ENCODE data around the gene ZNF492.

DNA sequence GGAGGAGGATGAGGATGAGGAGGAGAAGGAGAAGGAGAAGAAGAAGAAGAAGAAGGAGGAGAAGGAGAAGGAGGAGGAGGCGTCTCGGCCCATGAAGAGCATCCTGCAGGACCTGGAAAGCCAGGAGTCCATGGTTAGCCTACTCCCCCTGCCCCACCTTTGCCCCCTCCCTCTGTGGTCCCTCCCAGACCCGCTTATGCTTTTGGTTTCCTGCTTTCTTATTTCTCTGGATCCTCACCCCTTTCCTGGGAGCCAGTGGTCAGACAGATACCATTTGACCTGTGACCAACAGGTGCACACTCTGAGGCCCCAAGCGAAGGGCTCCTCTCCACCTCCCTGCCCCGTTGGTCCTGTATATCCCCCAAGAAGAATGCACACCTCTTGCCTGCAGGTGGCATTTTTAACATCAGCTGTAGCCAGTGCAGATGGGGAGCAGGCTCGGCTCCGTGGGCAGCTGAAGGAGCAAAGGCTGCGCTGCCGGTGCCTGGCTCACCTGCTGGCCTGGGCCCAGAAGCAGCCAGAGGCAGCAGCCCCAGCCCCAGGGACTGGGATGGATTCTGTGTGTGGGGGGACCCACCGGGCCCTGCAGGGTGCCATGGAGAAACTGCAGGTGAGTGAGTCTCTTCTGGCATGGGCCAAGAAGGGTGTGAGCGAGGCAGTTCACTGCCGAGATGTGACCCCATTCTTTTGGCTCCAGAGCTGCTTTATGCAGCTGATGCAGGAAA lies 32.1 kb upstream of the ZNF492 start:
- TF ChIP-seq, protein P1, sequence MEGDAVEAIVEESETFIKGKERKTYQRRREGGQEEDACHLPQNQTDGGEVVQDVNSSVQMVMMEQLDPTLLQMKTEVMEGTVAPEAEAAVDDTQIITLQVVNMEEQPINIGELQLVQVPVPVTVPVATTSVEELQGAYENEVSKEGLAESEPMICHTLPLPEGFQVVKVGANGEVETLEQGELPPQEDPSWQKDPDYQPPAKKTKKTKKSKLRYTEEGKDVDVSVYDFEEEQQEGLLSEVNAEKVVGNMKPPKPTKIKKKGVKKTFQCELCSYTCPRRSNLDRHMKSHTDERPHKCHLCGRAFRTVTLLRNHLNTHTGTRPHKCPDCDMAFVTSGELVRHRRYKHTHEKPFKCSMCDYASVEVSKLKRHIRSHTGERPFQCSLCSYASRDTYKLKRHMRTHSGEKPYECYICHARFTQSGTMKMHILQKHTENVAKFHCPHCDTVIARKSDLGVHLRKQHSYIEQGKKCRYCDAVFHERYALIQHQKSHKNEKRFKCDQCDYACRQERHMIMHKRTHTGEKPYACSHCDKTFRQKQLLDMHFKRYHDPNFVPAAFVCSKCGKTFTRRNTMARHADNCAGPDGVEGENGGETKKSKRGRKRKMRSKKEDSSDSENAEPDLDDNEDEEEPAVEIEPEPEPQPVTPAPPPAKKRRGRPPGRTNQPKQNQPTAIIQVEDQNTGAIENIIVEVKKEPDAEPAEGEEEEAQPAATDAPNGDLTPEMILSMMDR (IDR thresholded peaks at IDR 0.05) = no peak
- TF ChIP-seq EP300 (IDR thresholded peaks at IDR 0.05) = no peak
- no peak for TF ChIP-seq POLR2A (IDR thresholded peaks at IDR 0.05)
